Keratinocyte (primary cell): Measurements from ENCODE around the gene SPHK1.

Source experiments
- CTCF ChIP-seq, 3 experiments: IDR thresholded peaks in 1 of 3; conservative IDR thresholded peaks in 1 of 3; optimal IDR thresholded peaks in 1 of 3; 2 replicates in 2 of 3; 3 replicates in 1 of 3; pipeline versions ENCODE3 to v1.5.1; 2011; ENCODE audit warnings: low read length in 3 of 3, mild to moderate bottlenecking in 3 of 3, moderate library complexity in 2 of 3, control low read depth in 1 of 3, inconsistent platforms in 1 of 3; ENCODE audit not compliant: insufficient read depth in 2 of 3; ENCODE audit errors: extremely low read depth in 1 of 3
- EZH2 ChIP-seq: IDR thresholded peaks from one replicate; pipeline ENCODE4 v1.6.1; 2012; ENCODE audit warnings: inconsistent platforms, mild to moderate bottlenecking, low read length, moderate library complexity

GRCh38 chr17:76427501-76428231 lies 43.3 kb downstream of the SPHK1 start:
- no peak for TF ChIP-seq EZH2
- TF ChIP-seq CTCF (optimal IDR thresholded peaks at IDR 0.05 in 1 of 3, IDR thresholded peaks at IDR 0.05 in 1 of 3, conservative IDR thresholded peaks at IDR 0.05 in 1 of 3; ENCODE audit: extremely low read depth in 1 of 3, insufficient read depth in 2 of 3, low read length in 3 of 3) = no peak
